Measurements from ENCODE around the gene NAA15.

- no peak for TF ChIP-seq CTCF (IDR thresholded peaks at IDR 0.05)
- TF ChIP-seq POLR2A (IDR thresholded peaks at IDR 0.05), result no peak
Measured at GRCh38 chr4:139368998-139369397, 67.7 kb downstream of the NAA15 start.
